ENCODE measurements around the gene B4GALNT2.
"Not testable (repeated sequence)": the region's sequence is repeated elsewhere in the genome, so short reads cannot be mapped to it uniquely, and the experiment has no call there.

The B4GALNT2 gene

GRCh38 chr17:49165143-49165542 lies 32.6 kb downstream of the B4GALNT2 start:
- no peak for TF ChIP-seq CTCF (IDR thresholded peaks at IDR 0.05; ENCODE audit: insufficient read depth, low read length, missing control alignments)
- DNase-seq (ENCODE audit: low read depth, low spot score) = no peak
- no peak overlapping the region for H3K4me3 ChIP-seq (ENCODE audit: low read depth, low read length)
- CTCF ChIA-PET = no interaction called here
- POLR2A ChIA-PET = no interaction called here

GRCh38 chr17:49168706-49169105 lies 36.1 kb downstream of the B4GALNT2 start:
- ChIA-PET CTCF (interaction anchor here (1.2 to 5.8 kb wide), 2 partner anchors 8 to 11 kb away, joined by 3 to 49 read pairs; no protein-coding TSS in a partner anchor), POLR2A (no interaction called here)
- TF ChIP-seq CTCF (IDR thresholded peaks at IDR 0.05; ENCODE audit: insufficient read depth, low read length, missing control alignments) = no peak
- DNase-seq (ENCODE audit: low read depth, low spot score) = no peak
- H3K4me3 ChIP-seq (ENCODE audit: low read depth, low read length) = no peak overlapping the region

GRCh38 chr17:49170216-49170615 lies 37.6 kb downstream of the B4GALNT2 start:
- no peak for DNase-seq (ENCODE audit: low read depth, low spot score)
- H3K4me3 ChIP-seq (ENCODE audit: low read depth, low read length) = no peak overlapping the region
- ChIA-PET CTCF (interaction anchor here (5.8 kb wide), 1 partner anchor 10 kb away, joined by 49 read pairs; no protein-coding TSS in a partner anchor), POLR2A (no interaction called here)
- no peak for TF ChIP-seq CTCF (IDR thresholded peaks at IDR 0.05; ENCODE audit: insufficient read depth, low read length, missing control alignments)

GRCh38 chr17:49170711-49171110 lies 38.1 kb downstream of the B4GALNT2 start:
- H3K4me3 ChIP-seq (ENCODE audit: low read depth, low read length); DNase-seq (ENCODE audit: low read depth, low spot score); POLR2A ChIA-PET: not testable (repeated sequence)
- CTCF ChIA-PET = interaction anchor here (0.6 to 5.8 kb wide), 4 partner anchors 9 to 57 kb away, joined by 3 to 49 read pairs (median 4); no protein-coding TSS in a partner anchor

- POLR2A ChIA-PET; H3K4me3 ChIP-seq (ENCODE audit: low read depth, low read length); DNase-seq (ENCODE audit: low read depth, low spot score): not testable (repeated sequence)
- CTCF ChIA-PET = interaction anchor here (0.9 kb wide), 1 partner anchor 52 kb away, joined by 5 read pairs; no protein-coding TSS in a partner anchor
Measured at GRCh38 chr17:49175978-49176377, 43.4 kb downstream of the B4GALNT2 start.

GRCh38 chr17:49180303-49180702 lies 47.7 kb downstream of the B4GALNT2 start:
- DNase-seq (ENCODE audit: low read depth, low spot score) = no peak
- peak; percentile 70 for TF ChIP-seq CTCF (IDR thresholded peaks at IDR 0.05; ENCODE audit: insufficient read depth, low read length, missing control alignments)
- H3K4me3 ChIP-seq (ENCODE audit: low read depth, low read length) = no peak overlapping the region
- ChIA-PET CTCF (interaction anchor here (0.7 to 6.0 kb wide), 30 partner anchors 9 to 152 kb away, joined by 3 to 136 read pairs (median 5); partner anchors contain the start of gene PHOSPHO1), POLR2A (interaction anchor here (0.8 kb wide), 1 partner anchor 121 kb away, joined by 4 read pairs; no protein-coding TSS in a partner anchor)

- TF ChIP-seq CTCF (IDR thresholded peaks at IDR 0.05; ENCODE audit: insufficient read depth, low read length, missing control alignments) = no peak
- no peak for DNase-seq (ENCODE audit: low read depth, low spot score)
- POLR2A ChIA-PET = no interaction called here
Measured at GRCh38 chr17:49180998-49181635, 48.5 kb downstream of the B4GALNT2 start.

More at GRCh38 chr17:49180998-49181635, 48.5 kb downstream of the B4GALNT2 start:
- CTCF ChIA-PET = interaction anchor here (0.5 to 6.0 kb wide), 24 partner anchors 10 to 153 kb away, joined by 3 to 136 read pairs (median 6); partner anchors contain the start of gene PHOSPHO1
- H3K4me3 ChIP-seq (ENCODE audit: low read depth, low read length) = no peak overlapping the region
